H9 (cell line): ENCODE measurements around the gene IL25. TPM values are rescaled to one million over a fixed set of nuclear protein-coding genes. Genes with fewer than 3 reads are reported as not detected.

Source experiments
- DNase-seq: peaks from one replicate; pipeline ENCODE4 v3.0.0-alpha.2; 2017
- H2AFZ ChIP-seq: one replicate; pipeline ENCODE4 v1.6.1; 2013; ENCODE audit warnings: mild to moderate bottlenecking, low read length, control low read depth, moderate library complexity
- H2AK5ac ChIP-seq: 2 replicates; pipeline ENCODE4 v1.6.1; 2013; ENCODE audit warnings: low read length, control low read depth, mixed read lengths; ENCODE audit not compliant: insufficient read length
- H2BK120ac ChIP-seq: one replicate; pipeline ENCODE4 v1.6.1; 2013; ENCODE audit warnings: low read depth, mild to moderate bottlenecking, low read length, control low read depth, inconsistent platforms; ENCODE audit not compliant: poor library complexity, severe bottlenecking
- H2BK12ac ChIP-seq: 2 replicates; pipeline ENCODE4 v1.6.1; 2013; ENCODE audit warnings: low read length, control low read depth, mixed read lengths, low read depth; ENCODE audit not compliant: insufficient read length
- H2BK15ac ChIP-seq: 2 replicates; pipeline ENCODE4 v1.6.1; 2013; ENCODE audit warnings: low read depth, low read length, control low read depth
- H2BK20ac ChIP-seq: one replicate; pipeline ENCODE4 v1.6.1; 2013; ENCODE audit warnings: low read depth, mild to moderate bottlenecking, low read length, control low read depth, inconsistent platforms; ENCODE audit not compliant: poor library complexity, severe bottlenecking
- H2BK5ac ChIP-seq: 2 replicates; pipeline ENCODE4 v1.6.1; 2013; ENCODE audit warnings: low read length, control low read depth, mixed read lengths; ENCODE audit not compliant: insufficient read length
- H3K14ac ChIP-seq: 2 replicates; pipeline ENCODE4 v1.6.1; 2013; ENCODE audit warnings: low read length, control low read depth; ENCODE audit not compliant: insufficient read depth
- H3K18ac ChIP-seq: 2 replicates; pipeline ENCODE4 v1.6.1; 2013; ENCODE audit warnings: low read depth, mild to moderate bottlenecking, mixed read lengths, low read length, control low read depth; ENCODE audit not compliant: insufficient read length
- H3K23ac ChIP-seq: 2 replicates; pipeline ENCODE4 v1.6.1; 2013; ENCODE audit warnings: low read length, control low read depth, mixed read lengths, low read depth; ENCODE audit not compliant: insufficient read length
- H3K23me2 ChIP-seq: 2 replicates; pipeline ENCODE4 v1.6.1; 2013; ENCODE audit warnings: low read depth, mild to moderate bottlenecking, mixed read lengths, low read length, control low read depth; ENCODE audit not compliant: insufficient read length, poor library complexity, severe bottlenecking
- H3K27ac ChIP-seq: 2 replicates; pipeline ENCODE4 v1.5.1; 2013; ENCODE audit warnings: low read length, control low read depth, mixed read lengths, low read depth; ENCODE audit not compliant: insufficient read length
- H3K27me3 ChIP-seq: 2 replicates; pipeline ENCODE4 v1.6.1; 2013; ENCODE audit warnings: low read length, control low read depth, inconsistent platforms; ENCODE audit not compliant: insufficient read depth
- H3K4ac ChIP-seq: 2 replicates; pipeline ENCODE4 v1.6.1; 2013; ENCODE audit warnings: low read depth, mild to moderate bottlenecking, control low read depth, inconsistent platforms, low read length, moderate library complexity
- H3K4me1 ChIP-seq: 2 replicates; pipeline ENCODE4 v1.6.1; 2013; ENCODE audit warnings: low read length, control low read depth, inconsistent platforms; ENCODE audit not compliant: insufficient read depth
- H3K4me2 ChIP-seq: 2 replicates; pipeline ENCODE4 v1.6.1; 2013; ENCODE audit warnings: low read length, control low read depth, mixed read lengths; ENCODE audit not compliant: insufficient read length, insufficient read depth
- H3K56ac ChIP-seq: 2 replicates; pipeline ENCODE4 v1.6.1; 2013; ENCODE audit warnings: low read depth, mild to moderate bottlenecking, mixed read lengths, low read length, control low read depth; ENCODE audit not compliant: insufficient read length
- H3K79me1 ChIP-seq: 2 replicates; pipeline ENCODE4 v1.6.1; 2013; ENCODE audit warnings: low read depth, mild to moderate bottlenecking, moderate library complexity, low read length, control low read depth, inconsistent platforms; ENCODE audit not compliant: insufficient read depth, poor library complexity, severe bottlenecking
- H3K79me2 ChIP-seq: 2 replicates; pipeline ENCODE4 v1.6.1; 2013; ENCODE audit warnings: low read length, control low read depth, inconsistent platforms; ENCODE audit not compliant: insufficient read depth
- H3K9ac ChIP-seq: 2 replicates; pipeline ENCODE4 v1.6.1; 2013; ENCODE audit warnings: low read length, control low read depth, mixed read lengths; ENCODE audit not compliant: insufficient read length; ENCODE audit errors: extremely low read depth
- H3K9me3 ChIP-seq: one replicate; pipeline ENCODE4 v1.6.1; 2013; ENCODE audit warnings: low read depth, low read length, inconsistent platforms; ENCODE audit not compliant: control insufficient read depth
- H3T11ph ChIP-seq: one replicate; pipeline ENCODE4 v1.6.1; 2013; ENCODE audit warnings: mild to moderate bottlenecking, low read length, control low read depth, inconsistent platforms
- H4K20me1 ChIP-seq: one replicate; pipeline ENCODE4 v1.6.1; 2013; ENCODE audit not compliant: control insufficient read depth, insufficient read length, insufficient read depth
- H4K5ac ChIP-seq: 2 replicates; pipeline ENCODE4 v1.6.1; 2013; ENCODE audit warnings: low read depth, mild to moderate bottlenecking, mixed read lengths, low read length, control low read depth; ENCODE audit not compliant: insufficient read length
- H4K8ac ChIP-seq: replicated peaks from 2 replicates; pipeline ENCODE4 v1.6.1; 2013; ENCODE audit warnings: low read length, control low read depth, mixed read lengths, low read depth; ENCODE audit not compliant: insufficient read length
- H4K91ac ChIP-seq: 2 replicates; pipeline ENCODE4 v1.6.1; 2013; ENCODE audit warnings: low read depth, mild to moderate bottlenecking, moderate library complexity, mixed read lengths, low read length, control low read depth; ENCODE audit not compliant: insufficient read length
- H3K27ac Mint-ChIP-seq, 3 experiments: 2 replicates in 2 of 3; 3 replicates in 1 of 3; pipeline ENCODE4 v1.8.0; 2020 to 2021; ENCODE audit warnings: mixed read lengths in 3 of 3, mild to moderate bottlenecking in 1 of 3, moderate library complexity in 1 of 3
- H3K27me3 Mint-ChIP-seq: 2 replicates; pipeline ENCODE4 v1.8.0; 2021; ENCODE audit warnings: low read depth, mild to moderate bottlenecking, moderate library complexity, mixed read lengths
- H3K36me3 Mint-ChIP-seq, 3 experiments: 2 replicates in 2 of 3; 3 replicates in 1 of 3; pipeline ENCODE4 v1.8.0; 2020 to 2021; ENCODE audit warnings: low read depth in 3 of 3, mixed read lengths in 3 of 3; ENCODE audit not compliant: insufficient read depth in 1 of 3
- H3K4me1 Mint-ChIP-seq, 2 experiments: 2 replicates each; pipeline ENCODE4 v1.8.0; 2020; ENCODE audit warnings: mixed read lengths in 2 of 2
- H3K4me3 Mint-ChIP-seq, 2 experiments: 2 replicates in 1 of 2; 3 replicates in 1 of 2; pipeline ENCODE4 v1.8.0; 2020 to 2021; ENCODE audit warnings: mild to moderate bottlenecking in 2 of 2, mixed read lengths in 2 of 2, moderate library complexity in 1 of 2
- H3K9me3 Mint-ChIP-seq, 2 experiments: 2 replicates in 1 of 2; 3 replicates in 1 of 2; pipeline ENCODE4 v1.8.0; 2020; ENCODE audit warnings: mild to moderate bottlenecking in 2 of 2, mixed read lengths in 2 of 2, moderate library complexity in 1 of 2
- CTCF ChIP-seq: fragments of 200-600 bp; sonication (generic); conservative IDR thresholded peaks from 3 replicates; pipeline ENCODE4 v1.8.0; 2021; ENCODE audit warnings: antibody characterized with exemption, mild to moderate bottlenecking
- WGBS: extraction: QIAGEN DNeasy Blood & Tissue Kit; methylation state at CpG from one replicate; pipeline ENCODE4 v1.1.7; 2013; ENCODE audit warnings: missing lambda C conversion rate, low lambda C conversion rate, mixed read lengths; ENCODE audit not compliant: insufficient read length; ENCODE audit errors: extremely low coverage; 5-methylcytosine and 5-hydroxymethylcytosine counted together
- total RNA-seq: library from RNA; stranded (reverse); gene quantifications from 2 replicates; pipeline ENCODE4 v1.2.1, GENCODE V29; 2021

IL25 gene
- total RNA-seq, 1 experiment from 2014 or later, result not detected

- no peak for DNase-seq
- Histone ChIP-seq H2BK20ac (no peak overlapping the region), H3K9me3 (no peaks in the 10 kb centered on the region), H4K5ac (no peak overlapping the region), H3K79me2 (no peaks in the 10 kb centered on the region), H4K8ac (no peak overlapping the region), H3K23me2 (no peaks in the 10 kb centered on the region), H3K9ac (no peak overlapping the region), H2BK12ac (no peak overlapping the region), H4K91ac (no peak overlapping the region), H3K27me3 (no peaks in the 10 kb centered on the region), H3K27ac (no peak overlapping the region), H3K79me1 (no peaks in the 10 kb centered on the region), H3K4me1 (no peaks in the 10 kb centered on the region), H2BK15ac (no peak overlapping the region), H2BK120ac (no peak overlapping the region), H3K18ac (no peak overlapping the region), H3K4ac (no peak overlapping the region), H3K14ac (no peak overlapping the region), H4K20me1 (no peaks in the 10 kb centered on the region), H2AFZ (no peak overlapping the region), H3T11ph (no peak overlapping the region), H3K23ac (no peak overlapping the region), H2AK5ac (no peak overlapping the region), H3K4me2 (no peak overlapping the region), H2BK5ac (no peak overlapping the region), H3K56ac (no peak overlapping the region)
- peaks cover 50% of the 10 kb centered on the region for H3K27me3 Mint-ChIP-seq
- no peak for TF ChIP-seq CTCF
- no peak overlapping the region for H3K27ac Mint-ChIP-seq
- no peaks in the 10 kb centered on the region for H3K36me3 Mint-ChIP-seq
- WGBS, result no CpG with 5 or more reads among the region's 4 CpGs
- peaks cover 6 to 13% of the 10 kb centered on the region in 2 experiments for H3K4me1 Mint-ChIP-seq
- no peak overlapping the region for H3K4me3 Mint-ChIP-seq
- no peaks in the 10 kb centered on the region; a peak in 1 of 5 replicates for H3K9me3 Mint-ChIP-seq
Observed at GRCh38 chr14:23401291-23401690, 28.7 kb downstream of the IL25 start.
